ENCODE data around the gene TET2. TPM values are rescaled to one million over a fixed set of nuclear protein-coding genes. Genes with fewer than 3 reads are reported as not detected.

TET2 gene
- total RNA-seq, 4 donors from 2014 or later, result 31.9 to 69.0 (median 39.5) TPM

GRCh38 chr4:105327956-105328355 is 181.3 kb downstream of the TET2 start:
- Histone ChIP-seq H3K27me3 (no peaks in the 10 kb centered on the region), H3K4me3 (no peak overlapping the region), H3K9me3 (no peaks in the 10 kb centered on the region), H3K27ac (no peak overlapping the region), H3K4me1 (no peaks in the 10 kb centered on the region), H3K36me3 (no peaks in the 10 kb centered on the region)
- DNase-seq (ENCODE audit: low spot score in 2 of 2), result no peak
- TF ChIP-seq POLR2A (IDR thresholded peaks at IDR 0.05), result no peak

GRCh38 chr4:105329081-105329480 is 182.4 kb downstream of the TET2 start:
- Histone ChIP-seq H3K4me1 (no peaks in the 10 kb centered on the region), H3K27me3 (no peaks in the 10 kb centered on the region), H3K9me3 (no peaks in the 10 kb centered on the region), H3K27ac (no peak overlapping the region), H3K4me3 (no peak overlapping the region), H3K36me3 (no peaks in the 10 kb centered on the region)
- DNase-seq (ENCODE audit: low spot score in 2 of 2), result no peak
- WGBS, result 93% methylated on average over 1 of the region's 1 CpG
- TF ChIP-seq EP300 (IDR thresholded peaks at IDR 0.05) (no peak), CTCF (IDR thresholded peaks at IDR 0.05) (no peak), POLR2A (IDR thresholded peaks at IDR 0.05) (no peak), POLR2AphosphoS5 (IDR thresholded peaks at IDR 0.05) (no peak)
